ENCODE results near the gene FOXB2.

- TF ChIP-seq POLR2AphosphoS5 (IDR thresholded peaks at IDR 0.05) = no peak
- TF ChIP-seq POLR2A (IDR thresholded peaks at IDR 0.05) = no peak
- TF ChIP-seq, protein P1, sequence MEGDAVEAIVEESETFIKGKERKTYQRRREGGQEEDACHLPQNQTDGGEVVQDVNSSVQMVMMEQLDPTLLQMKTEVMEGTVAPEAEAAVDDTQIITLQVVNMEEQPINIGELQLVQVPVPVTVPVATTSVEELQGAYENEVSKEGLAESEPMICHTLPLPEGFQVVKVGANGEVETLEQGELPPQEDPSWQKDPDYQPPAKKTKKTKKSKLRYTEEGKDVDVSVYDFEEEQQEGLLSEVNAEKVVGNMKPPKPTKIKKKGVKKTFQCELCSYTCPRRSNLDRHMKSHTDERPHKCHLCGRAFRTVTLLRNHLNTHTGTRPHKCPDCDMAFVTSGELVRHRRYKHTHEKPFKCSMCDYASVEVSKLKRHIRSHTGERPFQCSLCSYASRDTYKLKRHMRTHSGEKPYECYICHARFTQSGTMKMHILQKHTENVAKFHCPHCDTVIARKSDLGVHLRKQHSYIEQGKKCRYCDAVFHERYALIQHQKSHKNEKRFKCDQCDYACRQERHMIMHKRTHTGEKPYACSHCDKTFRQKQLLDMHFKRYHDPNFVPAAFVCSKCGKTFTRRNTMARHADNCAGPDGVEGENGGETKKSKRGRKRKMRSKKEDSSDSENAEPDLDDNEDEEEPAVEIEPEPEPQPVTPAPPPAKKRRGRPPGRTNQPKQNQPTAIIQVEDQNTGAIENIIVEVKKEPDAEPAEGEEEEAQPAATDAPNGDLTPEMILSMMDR (IDR thresholded peaks at IDR 0.05) = no peak
Measured at GRCh38 chr9:76999261-76999660, 20.2 kb upstream of the FOXB2 start.

All from transverse colon (tissue), 4 donors.